Activated B cell treated with CpG ODN at 0.5 μM for 24 hours (primary cell): Measurements from ENCODE around the gene SRGAP3. TPM values are rescaled to one million over a fixed set of nuclear protein-coding genes. Genes with fewer than 3 reads are reported as not detected.

Source experiments
- ATAC-seq: fragments of 200-7000 bp; cut with Tn5 transposase; one replicate; pipeline ENCODE4 v1.10.0; 2021; ENCODE audit warnings: low read depth, mild to moderate bottlenecking, moderate library complexity
- CTCF ChIA-PET: fragments of 350-600 bp; sonication (Branson Sonifier 250); formaldehyde crosslinking; loops from one replicate; lab custom pipeline; 2021; ENCODE audit warnings: antibody characterized with exemption; lab: Charles Lee
- POLR2A ChIA-PET: fragments of 350-600 bp; sonication (Branson Sonifier 250); formaldehyde crosslinking; loops from one replicate; lab custom pipeline; 2021; ENCODE audit warnings: antibody characterized with exemption; lab: Charles Lee
- DNase-seq: peaks from one replicate; pipeline ENCODE4 v3.0.0; 2022
- H3K27ac Mint-ChIP-seq: one replicate; pipeline ENCODE4 v1.8.0; 2020; ENCODE audit warnings: mixed read lengths
- H3K27me3 Mint-ChIP-seq: one replicate; pipeline ENCODE4 v1.8.0; 2021; ENCODE audit warnings: mixed read lengths
- H3K36me3 Mint-ChIP-seq: one replicate; pipeline ENCODE4 v1.8.0; 2021; ENCODE audit warnings: low read depth, mixed read lengths
- H3K4me1 Mint-ChIP-seq: one replicate; pipeline ENCODE4 v1.8.0; 2021; ENCODE audit warnings: mixed read lengths
- H3K4me3 Mint-ChIP-seq: one replicate; pipeline ENCODE4 v1.8.0; 2020; ENCODE audit warnings: mild to moderate bottlenecking, mixed read lengths
- H3K9me3 Mint-ChIP-seq: one replicate; pipeline ENCODE4 v1.8.0; 2020; ENCODE audit warnings: mixed read lengths
- intact Hi-C: fragments of 100-400 bp; cut with micrococcal nuclease; formaldehyde crosslinking; loops from one replicate; pipeline ENCODE4 v1.15.1; 2024
- total RNA-seq: library from RNA; stranded (reverse); gene quantifications from 2 replicates; pipeline ENCODE4 v1.2.3, GENCODE V29; 2022
- TF ChIP-seq, protein P1 (sequence below): fragments of 200-600 bp; IDR thresholded peaks from one replicate; pipeline ENCODE4 v1.8.0; 2022; ENCODE audit warnings: antibody characterized with exemption, mild to moderate bottlenecking

SRGAP3 gene
- total RNA-seq, 1 donor from 2014 or later, result 0.58 TPM

DNA sequence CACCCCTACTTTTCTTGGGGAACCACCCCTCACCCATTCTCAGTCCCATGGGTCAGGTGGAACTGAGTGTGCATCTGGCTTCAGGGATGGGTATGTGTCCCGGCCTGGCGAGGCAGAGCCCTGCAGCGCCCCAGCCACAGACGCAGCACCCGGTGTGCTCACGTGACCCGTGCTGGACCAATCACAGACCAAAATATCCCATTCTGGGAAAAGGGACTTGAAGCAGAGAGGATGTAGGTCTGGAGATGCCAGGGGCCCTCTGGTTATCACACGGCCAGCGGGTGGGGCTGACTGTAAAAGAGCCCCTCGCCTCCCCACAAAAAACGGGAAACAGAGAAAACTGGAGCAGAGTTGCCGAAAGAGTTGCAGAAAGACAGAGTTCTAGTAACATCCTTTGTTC lies 148.2 kb downstream of the SRGAP3 start:
- Mint-ChIP-seq H3K27ac (no peak overlapping the region), H3K4me3 (no peak overlapping the region), H3K27me3 (peaks cover 7% of the 10 kb centered on the region), H3K36me3 (no peaks in the 10 kb centered on the region), H3K4me1 (no peaks in the 10 kb centered on the region), H3K9me3 (no peaks in the 10 kb centered on the region)
- ATAC-seq (no peak), DNase-seq (no peak)
- intact Hi-C loops, result no loop called here
- POLR2A ChIA-PET, result no interaction called here
- TF ChIP-seq, protein P1, sequence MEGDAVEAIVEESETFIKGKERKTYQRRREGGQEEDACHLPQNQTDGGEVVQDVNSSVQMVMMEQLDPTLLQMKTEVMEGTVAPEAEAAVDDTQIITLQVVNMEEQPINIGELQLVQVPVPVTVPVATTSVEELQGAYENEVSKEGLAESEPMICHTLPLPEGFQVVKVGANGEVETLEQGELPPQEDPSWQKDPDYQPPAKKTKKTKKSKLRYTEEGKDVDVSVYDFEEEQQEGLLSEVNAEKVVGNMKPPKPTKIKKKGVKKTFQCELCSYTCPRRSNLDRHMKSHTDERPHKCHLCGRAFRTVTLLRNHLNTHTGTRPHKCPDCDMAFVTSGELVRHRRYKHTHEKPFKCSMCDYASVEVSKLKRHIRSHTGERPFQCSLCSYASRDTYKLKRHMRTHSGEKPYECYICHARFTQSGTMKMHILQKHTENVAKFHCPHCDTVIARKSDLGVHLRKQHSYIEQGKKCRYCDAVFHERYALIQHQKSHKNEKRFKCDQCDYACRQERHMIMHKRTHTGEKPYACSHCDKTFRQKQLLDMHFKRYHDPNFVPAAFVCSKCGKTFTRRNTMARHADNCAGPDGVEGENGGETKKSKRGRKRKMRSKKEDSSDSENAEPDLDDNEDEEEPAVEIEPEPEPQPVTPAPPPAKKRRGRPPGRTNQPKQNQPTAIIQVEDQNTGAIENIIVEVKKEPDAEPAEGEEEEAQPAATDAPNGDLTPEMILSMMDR, result no peak
- CTCF ChIA-PET, result no interaction called here

DNA sequence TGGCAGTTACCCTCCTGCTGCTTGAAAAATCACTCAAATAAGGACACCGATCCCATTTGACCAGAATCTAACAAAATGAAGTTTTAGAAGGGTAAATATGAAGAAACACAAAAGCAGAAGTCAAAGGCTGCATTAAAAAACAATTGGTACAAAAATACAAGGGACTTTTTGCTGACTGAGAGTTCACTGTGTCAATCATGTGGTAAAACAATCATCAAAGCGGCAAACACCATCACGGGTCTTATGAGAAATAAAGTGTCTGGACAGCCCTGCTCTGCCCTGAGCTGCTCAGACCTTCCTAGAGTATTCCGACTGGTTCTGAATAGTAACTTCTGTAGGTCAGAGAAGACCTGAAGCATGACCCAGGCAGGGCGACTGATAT lies 148.9 kb downstream of the SRGAP3 start:
- H3K27ac Mint-ChIP-seq, result no peak overlapping the region
- peaks cover 7% of the 10 kb centered on the region for H3K27me3 Mint-ChIP-seq
- H3K4me3 Mint-ChIP-seq, result no peak overlapping the region
- H3K4me1 Mint-ChIP-seq, result no peaks in the 10 kb centered on the region
- ATAC-seq (no peak), DNase-seq (no peak)
- TF ChIP-seq, protein P1, result no peak
- intact Hi-C loops, result no loop called here
- H3K9me3 Mint-ChIP-seq, result no peaks in the 10 kb centered on the region
- H3K36me3 Mint-ChIP-seq, result no peaks in the 10 kb centered on the region
- ChIA-PET CTCF (no interaction called here), POLR2A (no interaction called here)

DNA sequence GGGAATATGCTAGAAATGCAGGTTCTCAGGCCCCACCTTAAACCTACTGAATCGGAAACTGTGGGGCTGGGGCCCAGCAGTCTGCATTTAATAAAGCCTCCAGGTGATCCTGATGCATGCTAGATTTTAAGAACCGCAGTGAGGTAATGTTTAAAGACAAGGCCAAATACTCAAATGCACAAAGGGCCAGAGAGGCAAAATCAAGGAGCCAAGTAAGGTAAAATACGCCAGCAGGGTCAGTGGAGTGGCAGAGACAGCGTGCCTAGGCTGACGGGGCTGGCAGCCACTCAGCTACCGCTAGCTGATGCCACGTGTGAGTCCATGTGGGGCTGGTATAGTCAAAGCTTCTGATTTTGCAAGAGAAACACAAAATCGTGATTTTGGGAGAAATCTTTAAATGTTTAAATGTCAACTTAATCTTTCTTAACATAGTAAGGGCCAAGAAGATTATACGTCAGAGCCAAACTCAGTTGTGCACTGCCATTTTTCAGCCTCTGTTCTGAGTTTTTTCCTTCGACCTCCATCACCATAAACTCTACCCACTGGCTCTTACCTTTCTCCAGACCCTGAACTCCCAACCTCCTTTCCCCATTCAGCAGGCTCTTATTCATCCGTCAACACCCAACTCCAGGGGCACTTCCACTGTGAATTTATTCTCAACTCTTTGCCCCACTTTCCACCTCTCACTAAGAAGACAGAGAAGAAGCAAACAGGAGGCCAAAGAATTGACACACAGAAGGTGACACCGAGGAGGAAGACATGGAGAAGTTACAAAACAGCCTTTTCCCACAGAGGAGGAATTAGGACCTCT lies 149.5 kb downstream of the SRGAP3 start:
- no peak for ATAC-seq
- ChIA-PET CTCF (no interaction called here), POLR2A (no interaction called here)
- no peaks in the 10 kb centered on the region for H3K4me1 Mint-ChIP-seq
- H3K9me3 Mint-ChIP-seq, result no peaks in the 10 kb centered on the region
- H3K36me3 Mint-ChIP-seq, result no peaks in the 10 kb centered on the region
- no peak overlapping the region for H3K27ac Mint-ChIP-seq
- TF ChIP-seq, protein P1, result no peak
- H3K4me3 Mint-ChIP-seq, result no peak overlapping the region
- intact Hi-C loops, result no loop called here
- no peak for DNase-seq
- peaks cover 7% of the 10 kb centered on the region for H3K27me3 Mint-ChIP-seq

DNA sequence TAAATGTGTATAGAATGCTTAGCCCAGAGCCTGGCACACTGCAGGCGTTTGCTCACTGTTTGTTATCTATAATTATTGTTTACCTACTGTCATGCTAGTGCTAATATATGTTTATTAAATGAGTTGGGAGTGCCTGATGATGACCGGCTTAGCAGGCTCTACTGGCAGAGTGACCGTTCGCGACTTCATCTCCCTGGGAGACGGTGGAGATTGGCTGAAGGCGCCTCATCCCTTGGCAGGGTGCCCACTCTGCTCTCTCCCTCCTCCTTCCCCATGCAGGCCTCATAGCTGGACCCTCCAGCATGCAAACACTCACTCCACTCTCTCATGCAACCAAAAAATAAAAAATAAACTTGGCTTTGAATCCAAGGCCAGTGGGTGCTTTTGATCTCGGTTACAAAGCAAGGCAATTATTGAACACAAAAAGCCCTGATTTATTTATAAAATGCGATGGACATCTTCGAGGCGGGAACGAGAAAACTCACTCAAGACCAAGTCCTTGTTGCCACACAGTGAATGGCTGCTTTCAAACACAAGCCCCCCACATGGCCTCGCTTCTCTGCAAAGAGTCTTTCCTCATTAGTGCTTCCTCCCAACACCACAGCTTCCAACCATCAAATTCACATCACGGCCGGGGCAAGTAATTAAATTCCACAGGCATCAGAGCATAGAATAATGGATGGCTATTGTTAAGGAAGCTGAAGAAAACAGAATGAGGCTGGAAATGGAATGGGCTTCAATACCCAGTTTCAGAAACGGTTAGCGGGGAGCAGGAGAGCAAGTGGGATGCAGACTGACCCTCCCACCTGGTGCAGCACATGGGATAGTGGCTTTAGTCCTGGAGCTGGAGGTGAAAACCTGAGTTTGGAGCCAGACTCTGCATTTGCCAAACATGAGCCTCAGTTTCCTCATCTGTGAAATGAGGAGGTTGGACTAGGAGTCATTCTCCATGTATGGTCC lies 150.4 kb downstream of the SRGAP3 start:
- H3K4me1 Mint-ChIP-seq, result no peaks in the 10 kb centered on the region
- no peak overlapping the region for H3K4me3 Mint-ChIP-seq
- TF ChIP-seq, protein P1, result no peak
- ATAC-seq (no peak), DNase-seq (no peak)
- ChIA-PET CTCF (no interaction called here), POLR2A (no interaction called here)
- intact Hi-C loops, result no loop called here
- no peak overlapping the region for H3K27ac Mint-ChIP-seq
- no peaks in the 10 kb centered on the region for H3K9me3 Mint-ChIP-seq
- H3K27me3 Mint-ChIP-seq, result peaks cover 7% of the 10 kb centered on the region
- no peaks in the 10 kb centered on the region for H3K36me3 Mint-ChIP-seq

DNA sequence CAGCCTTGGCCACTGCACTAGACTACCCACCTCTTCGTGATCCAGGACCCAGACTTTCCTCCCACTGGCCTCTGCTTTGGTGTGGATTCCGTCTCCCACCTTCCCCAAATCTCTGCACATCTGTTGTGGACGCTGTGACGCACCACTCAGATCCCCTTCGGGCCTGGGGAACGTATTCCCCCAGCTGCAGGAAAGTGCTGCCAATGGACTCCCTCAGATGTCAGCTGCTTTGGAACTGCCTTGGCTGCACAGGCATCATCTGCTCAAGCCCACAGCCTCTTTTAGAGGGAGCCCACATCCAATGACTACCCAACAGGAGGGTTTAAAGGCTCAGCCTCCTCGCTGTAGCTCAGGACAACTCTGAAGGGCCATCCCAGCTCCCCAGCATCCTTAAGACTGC lies 152.0 kb downstream of the SRGAP3 start:
- DNase-seq (no peak), ATAC-seq (no peak)
- TF ChIP-seq, protein P1, result no peak
- intact Hi-C loops, result no loop called here
- no peak overlapping the region for H3K27ac Mint-ChIP-seq
- H3K9me3 Mint-ChIP-seq, result no peaks in the 10 kb centered on the region
- H3K4me1 Mint-ChIP-seq, result no peaks in the 10 kb centered on the region
- H3K36me3 Mint-ChIP-seq, result no peaks in the 10 kb centered on the region
- H3K4me3 Mint-ChIP-seq, result no peak overlapping the region
- ChIA-PET CTCF (no interaction called here), POLR2A (no interaction called here)
- peaks cover 7% of the 10 kb centered on the region for H3K27me3 Mint-ChIP-seq
